ENCODE data around the gene HIBCH.

The HIBCH gene

GRCh38 chr2:190303647-190304046, 16.0 kb downstream of the HIBCH start:
- TF ChIP-seq TEAD4 (IDR thresholded peaks at IDR 0.05) (no peak), REST (IDR thresholded peaks at IDR 0.05; ENCODE audit: low read depth) (no peak), NFIC (IDR thresholded peaks at IDR 0.05) (no peak), TAF1 (IDR thresholded peaks at IDR 0.05; ENCODE audit: low read depth) (no peak), USF1 (IDR thresholded peaks at IDR 0.05) (no peak), EP300 (IDR thresholded peaks at IDR 0.05; ENCODE audit: borderline replicate concordance) (no peak), YY1 (IDR thresholded peaks at IDR 0.05; ENCODE audit: low read depth) (no peak), ZBTB7A (IDR thresholded peaks at IDR 0.05; ENCODE audit: low read depth) (no peak), EGR1 (IDR thresholded peaks at IDR 0.05) (no peak), CREB1 (IDR thresholded peaks at IDR 0.05; ENCODE audit: low read depth) (no peak), MAX (IDR thresholded peaks at IDR 0.05) (no peak), CEBPB (IDR thresholded peaks at IDR 0.05) (no peak), RAD21 (IDR thresholded peaks at IDR 0.05; ENCODE audit: low read depth) (no peak), FOXM1 (IDR thresholded peaks at IDR 0.05; ENCODE audit: borderline replicate concordance, low read depth) (no peak), TCF12 (IDR thresholded peaks at IDR 0.05; ENCODE audit: low read depth) (no peak)

- TF ChIP-seq REST (IDR thresholded peaks at IDR 0.05; ENCODE audit: low read depth): no peak
- TF ChIP-seq TAF1 (IDR thresholded peaks at IDR 0.05; ENCODE audit: low read depth): no peak
- no peak for TF ChIP-seq EGR1 (IDR thresholded peaks at IDR 0.05)
- no peak for TF ChIP-seq NFIC (IDR thresholded peaks at IDR 0.05)
- TF ChIP-seq MAX (IDR thresholded peaks at IDR 0.05): no peak
- TF ChIP-seq YY1 (IDR thresholded peaks at IDR 0.05; ENCODE audit: low read depth): no peak
- no peak for TF ChIP-seq ZBTB7A (IDR thresholded peaks at IDR 0.05; ENCODE audit: low read depth)
- TF ChIP-seq EP300 (IDR thresholded peaks at IDR 0.05; ENCODE audit: borderline replicate concordance): no peak
- no peak for TF ChIP-seq CREB1 (IDR thresholded peaks at IDR 0.05; ENCODE audit: low read depth)
- no peak for TF ChIP-seq RAD21 (IDR thresholded peaks at IDR 0.05; ENCODE audit: low read depth)
- no peak for TF ChIP-seq CEBPB (IDR thresholded peaks at IDR 0.05)
- no peak for TF ChIP-seq TEAD4 (IDR thresholded peaks at IDR 0.05)
- TF ChIP-seq USF1 (IDR thresholded peaks at IDR 0.05): no peak
- no peak for TF ChIP-seq FOXM1 (IDR thresholded peaks at IDR 0.05; ENCODE audit: borderline replicate concordance, low read depth)
- TF ChIP-seq TCF12 (IDR thresholded peaks at IDR 0.05; ENCODE audit: low read depth): no peak
These were observed 17.6 kb downstream of the HIBCH start for GRCh38 chr2:190302052-190302451.

- no peak for TF ChIP-seq EGR1 (IDR thresholded peaks at IDR 0.05)
- no peak for TF ChIP-seq EP300 (IDR thresholded peaks at IDR 0.05; ENCODE audit: borderline replicate concordance)
- no peak for TF ChIP-seq FOXM1 (IDR thresholded peaks at IDR 0.05; ENCODE audit: borderline replicate concordance, low read depth)
- TF ChIP-seq NFIC (IDR thresholded peaks at IDR 0.05): no peak
- TF ChIP-seq TAF1 (IDR thresholded peaks at IDR 0.05; ENCODE audit: low read depth): no peak
- TF ChIP-seq RAD21 (IDR thresholded peaks at IDR 0.05; ENCODE audit: low read depth): no peak
- no peak for TF ChIP-seq TEAD4 (IDR thresholded peaks at IDR 0.05)
- TF ChIP-seq YY1 (IDR thresholded peaks at IDR 0.05; ENCODE audit: low read depth): no peak
- TF ChIP-seq USF1 (IDR thresholded peaks at IDR 0.05): no peak
- no peak for TF ChIP-seq TCF12 (IDR thresholded peaks at IDR 0.05; ENCODE audit: low read depth)
- no peak for TF ChIP-seq CREB1 (IDR thresholded peaks at IDR 0.05; ENCODE audit: low read depth)
- TF ChIP-seq CEBPB (IDR thresholded peaks at IDR 0.05): no peak
These were observed 18.6 kb downstream of the HIBCH start for GRCh38 chr2:190301032-190301431.

GRCh38 chr2:190283783-190284182, 35.8 kb downstream of the HIBCH start:
- TF ChIP-seq FOXM1 (IDR thresholded peaks at IDR 0.05; ENCODE audit: borderline replicate concordance, low read depth) (no peak), YY1 (IDR thresholded peaks at IDR 0.05; ENCODE audit: low read depth) (no peak), MAX (IDR thresholded peaks at IDR 0.05) (no peak), NFIC (IDR thresholded peaks at IDR 0.05) (no peak), ZBTB7A (IDR thresholded peaks at IDR 0.05; ENCODE audit: low read depth) (no peak), EP300 (IDR thresholded peaks at IDR 0.05; ENCODE audit: borderline replicate concordance) (no peak), USF1 (IDR thresholded peaks at IDR 0.05) (no peak), CEBPB (IDR thresholded peaks at IDR 0.05) (no peak), CREB1 (IDR thresholded peaks at IDR 0.05; ENCODE audit: low read depth) (no peak)
